GM21367 (cell line): ENCODE measurements around the gene CAMKV.
"Not testable (repeated sequence)": the region's sequence is repeated elsewhere in the genome, so short reads cannot be mapped to it uniquely, and the experiment has no call there.

ENCODE experiments used
- ATAC-seq: cut with Tn5 transposase; IDR thresholded peaks from one replicate; pipeline ENCODE4 v1.9.1; 2021; ENCODE audit not compliant: unreplicated experiment

The CAMKV gene

DNA sequence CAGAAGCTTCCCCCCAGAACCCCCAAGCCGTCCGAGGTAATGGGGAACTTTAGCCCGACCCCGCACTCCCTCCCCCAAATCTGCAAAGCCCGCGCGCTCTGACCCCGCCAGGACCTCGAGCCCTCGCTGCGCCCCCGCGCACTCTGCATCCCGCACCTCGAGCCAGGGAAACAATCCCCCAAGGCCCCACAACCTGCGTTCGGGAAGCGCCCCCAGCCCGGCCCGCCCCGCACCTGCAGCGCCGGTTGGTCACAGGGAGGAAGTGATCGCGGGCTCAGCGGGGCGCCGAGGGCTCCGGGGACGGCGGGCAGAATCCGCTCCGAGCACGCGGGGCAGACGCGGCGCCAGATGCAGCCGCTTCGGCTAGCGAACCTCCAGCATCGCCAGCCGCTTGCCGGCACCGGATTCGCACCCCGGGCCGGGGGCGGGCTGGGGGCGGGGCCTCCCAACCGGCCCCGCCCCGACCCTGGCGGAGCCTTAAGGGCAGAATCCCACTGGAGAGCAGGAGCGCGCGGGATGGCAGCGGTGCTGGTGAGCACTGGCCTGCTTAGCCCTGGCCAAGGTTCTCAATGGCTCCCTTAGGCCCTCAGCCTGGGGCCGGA lies at the start of gene CAMKV:
Gene CAMKV (minus strand): TSS at position 382 of the 602 bp plus-strand sequence. CDS start 7,518 bp downstream, outside the sequence.
- no peak for ATAC-seq

DNA sequence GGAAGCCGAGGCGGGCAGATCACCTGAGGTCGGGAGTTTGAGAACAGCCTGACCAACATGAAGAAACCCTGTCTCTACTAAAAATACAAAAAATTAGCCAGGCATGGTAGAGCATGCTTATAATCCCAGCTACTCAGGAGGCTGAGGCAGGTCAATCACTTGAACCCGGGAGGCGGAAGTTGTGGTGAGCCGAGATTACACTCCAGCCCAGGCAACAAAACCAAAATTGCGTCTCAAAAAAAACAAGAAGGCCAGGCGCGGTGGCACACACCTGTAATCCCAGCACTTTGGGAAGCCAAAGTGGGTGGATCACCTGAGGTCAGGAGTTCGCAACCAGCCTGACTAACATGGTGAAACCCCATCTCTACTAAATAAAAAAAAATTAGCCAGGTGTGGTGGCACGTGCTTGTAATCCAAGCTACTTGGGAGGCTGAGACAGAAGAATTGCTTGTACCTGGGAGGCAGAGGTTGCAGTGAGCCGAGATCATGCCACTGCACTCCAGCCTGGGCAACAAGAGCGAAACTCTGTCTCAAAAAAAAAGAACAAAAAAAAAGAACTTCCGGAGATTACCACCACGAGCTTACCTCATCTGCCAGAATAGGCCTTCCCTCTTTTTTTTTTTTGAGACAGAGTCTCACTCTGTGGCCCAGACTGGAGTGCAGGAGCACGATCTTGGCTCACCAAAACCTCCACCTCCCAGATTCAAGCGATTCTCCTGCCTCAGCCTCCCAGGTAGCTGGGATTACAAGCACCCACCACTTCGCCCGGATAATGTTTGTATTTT lies 48.3 kb upstream of the CAMKV start:
- ATAC-seq: not testable (repeated sequence)

GRCh38 chr3:49916686-49917085 lies 47.0 kb upstream of the CAMKV start:
- ATAC-seq: no peak

DNA sequence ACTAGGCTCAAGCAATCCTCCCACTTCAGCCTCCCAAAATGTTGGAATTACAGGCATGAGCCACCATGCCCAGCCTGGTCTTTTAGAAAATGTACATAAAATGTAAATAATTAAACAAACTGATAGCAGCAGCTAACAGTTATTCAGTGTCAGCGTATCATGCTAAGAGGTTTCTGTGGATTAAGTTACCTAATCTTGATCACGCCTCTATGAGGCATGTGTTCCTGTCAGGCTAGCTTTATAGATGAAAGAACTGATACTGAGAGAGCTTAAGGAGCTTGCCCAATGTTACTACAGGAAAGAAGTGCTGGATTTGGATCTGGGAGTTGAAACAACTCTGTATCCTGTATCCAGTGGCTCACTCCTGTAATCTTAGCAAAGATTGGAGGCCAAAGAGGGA lies 45.2 kb upstream of the CAMKV start:
- no peak for ATAC-seq

- ATAC-seq: no peak
These were observed 43.2 kb upstream of the CAMKV start for GRCh38 chr3:49912881-49913281.

DNA sequence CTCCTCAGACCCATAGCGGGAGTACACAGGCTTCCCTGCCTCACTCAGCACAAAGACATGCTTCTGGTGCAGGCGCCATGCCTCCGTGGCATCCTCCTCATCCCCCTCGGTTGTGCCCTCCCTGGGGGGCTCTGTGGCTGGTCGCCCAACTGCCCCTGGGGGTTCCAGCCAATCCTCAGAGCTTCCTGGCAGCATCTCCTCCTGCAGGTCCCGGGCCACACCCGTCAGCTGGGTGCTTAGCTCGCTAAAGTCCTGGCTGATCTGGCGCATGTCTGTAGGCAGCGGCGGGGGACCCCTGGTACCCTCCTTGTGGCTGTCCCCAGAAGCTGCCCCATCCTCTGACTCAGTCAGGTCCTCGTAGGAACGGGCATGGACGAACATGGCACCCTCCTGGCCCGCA lies 41.9 kb upstream of the CAMKV start:
- no peak for ATAC-seq

GRCh38 chr3:49911124-49911420 lies 41.4 kb upstream of the CAMKV start:
- no peak for ATAC-seq

- no peak for ATAC-seq
These were observed 40.9 kb upstream of the CAMKV start for GRCh38 chr3:49910409-49911123.

- ATAC-seq: no peak
These were observed 38.9 kb upstream of the CAMKV start for GRCh38 chr3:49908373-49909199.

GRCh38 chr3:49906073-49906743 lies 36.5 kb upstream of the CAMKV start:
- no peak for ATAC-seq

DNA sequence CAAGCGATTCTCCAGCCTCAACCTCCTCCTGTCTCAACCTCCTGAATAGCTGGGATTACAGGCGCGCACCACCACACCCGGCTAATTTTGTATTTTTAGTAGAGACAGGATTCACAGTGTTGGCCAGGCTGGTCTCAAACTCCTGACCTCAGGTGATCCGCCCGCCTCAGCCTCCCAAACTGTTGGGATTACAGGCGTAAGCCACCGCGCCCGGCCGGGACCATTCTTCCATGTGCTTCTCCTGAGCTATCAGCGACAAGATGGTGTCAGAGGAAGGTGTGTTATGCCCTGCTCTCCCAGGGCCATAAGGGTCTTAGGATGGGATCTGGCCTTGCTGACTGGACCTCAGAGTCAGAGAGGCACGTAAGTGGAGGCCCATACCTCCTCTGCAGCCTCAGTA lies 34.7 kb upstream of the CAMKV start:
- not testable (repeated sequence) for ATAC-seq

DNA sequence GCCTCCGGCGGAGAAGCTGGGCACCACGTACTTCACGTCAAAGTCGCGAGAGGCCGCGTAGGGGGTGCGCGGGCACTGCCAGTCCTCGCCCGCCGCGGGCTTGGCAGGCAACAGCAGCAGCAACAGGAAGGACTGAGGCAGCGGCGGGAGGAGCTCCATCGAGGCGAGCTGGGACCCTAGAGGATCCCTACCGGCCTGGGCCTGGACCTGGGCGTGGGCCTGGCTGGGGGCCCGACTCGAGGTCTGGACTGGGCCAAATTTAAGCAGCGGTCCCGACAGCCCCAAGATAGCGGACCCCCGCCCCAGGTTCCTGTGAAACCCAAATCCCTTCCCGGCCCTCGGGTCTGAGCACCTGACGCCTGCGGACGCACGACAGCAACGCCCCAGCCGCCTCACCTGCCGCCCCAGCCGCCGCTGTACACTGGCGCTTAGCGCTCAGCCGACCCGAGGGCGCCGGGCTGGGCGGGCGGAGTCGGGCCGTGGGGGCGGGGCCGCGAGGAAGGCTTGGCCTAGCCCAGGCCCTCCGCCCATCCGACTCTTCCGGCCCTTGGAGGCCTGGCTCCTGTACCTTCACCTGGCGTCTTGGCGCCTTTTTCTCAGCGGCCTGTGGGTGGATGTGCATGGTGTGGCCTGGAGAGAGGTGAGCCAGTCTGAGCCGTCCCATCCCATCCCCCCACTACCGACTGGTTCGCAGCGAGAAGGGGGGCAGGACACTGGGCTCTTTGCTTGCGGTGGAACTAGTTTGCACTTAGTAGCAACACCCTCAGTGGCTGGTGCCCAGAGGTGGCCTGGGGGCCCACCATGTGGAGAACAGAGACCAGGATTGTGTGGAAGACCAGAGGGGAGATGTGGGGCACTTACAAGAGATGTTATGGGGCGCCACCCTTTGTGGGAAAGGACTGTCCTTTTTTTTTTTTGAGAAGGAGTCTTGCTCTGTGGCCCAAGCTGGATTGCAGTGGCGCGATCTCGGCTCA lies 34.0 kb upstream of the CAMKV start, which contains the start of gene MST1R:
Gene MST1R (minus strand): TSS at position 423 of the 974 bp plus-strand sequence. CDS start 264 bp downstream, at position 159.
- no peak for ATAC-seq

DNA sequence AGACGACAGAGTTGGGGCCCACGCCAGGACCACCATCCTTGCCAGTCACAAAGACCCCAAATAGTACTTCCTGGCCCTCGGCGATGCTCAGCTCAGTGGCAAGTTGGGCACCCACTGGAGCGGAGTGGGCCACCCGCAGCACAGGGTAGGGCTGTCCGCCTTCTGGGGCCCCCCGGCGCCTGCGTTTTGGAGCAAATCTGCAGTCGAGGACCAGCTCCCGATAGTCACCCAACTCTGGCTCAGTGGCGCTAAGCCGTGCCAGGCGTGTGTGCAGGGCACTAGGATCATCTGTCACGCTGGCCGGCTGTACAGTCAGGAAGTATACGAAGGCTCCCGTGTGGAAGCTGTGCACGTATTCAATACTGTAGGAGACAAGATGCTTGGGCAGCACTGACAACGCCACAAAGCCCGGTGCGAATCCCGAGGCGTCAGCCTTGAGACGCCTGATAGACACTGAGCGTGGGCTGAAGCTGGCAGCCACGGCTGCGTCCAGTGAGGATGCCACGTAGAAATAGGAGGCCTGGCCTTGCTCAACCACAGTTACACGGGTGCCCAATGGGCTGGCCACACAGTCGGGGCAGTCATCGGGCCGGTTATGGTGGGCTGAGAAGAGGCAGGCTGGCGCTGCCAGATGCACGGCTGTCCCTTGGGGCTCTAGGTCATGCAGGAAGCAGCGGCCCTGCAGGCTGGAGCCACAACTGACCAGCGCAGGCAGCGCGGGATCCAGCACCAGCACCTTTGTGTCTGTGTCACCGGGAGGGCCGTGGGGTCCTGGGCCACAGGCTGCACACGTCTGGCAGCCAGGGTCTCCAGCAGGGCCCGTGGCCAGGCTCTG lies 33.0 kb upstream of the CAMKV start:
- no peak for ATAC-seq

DNA sequence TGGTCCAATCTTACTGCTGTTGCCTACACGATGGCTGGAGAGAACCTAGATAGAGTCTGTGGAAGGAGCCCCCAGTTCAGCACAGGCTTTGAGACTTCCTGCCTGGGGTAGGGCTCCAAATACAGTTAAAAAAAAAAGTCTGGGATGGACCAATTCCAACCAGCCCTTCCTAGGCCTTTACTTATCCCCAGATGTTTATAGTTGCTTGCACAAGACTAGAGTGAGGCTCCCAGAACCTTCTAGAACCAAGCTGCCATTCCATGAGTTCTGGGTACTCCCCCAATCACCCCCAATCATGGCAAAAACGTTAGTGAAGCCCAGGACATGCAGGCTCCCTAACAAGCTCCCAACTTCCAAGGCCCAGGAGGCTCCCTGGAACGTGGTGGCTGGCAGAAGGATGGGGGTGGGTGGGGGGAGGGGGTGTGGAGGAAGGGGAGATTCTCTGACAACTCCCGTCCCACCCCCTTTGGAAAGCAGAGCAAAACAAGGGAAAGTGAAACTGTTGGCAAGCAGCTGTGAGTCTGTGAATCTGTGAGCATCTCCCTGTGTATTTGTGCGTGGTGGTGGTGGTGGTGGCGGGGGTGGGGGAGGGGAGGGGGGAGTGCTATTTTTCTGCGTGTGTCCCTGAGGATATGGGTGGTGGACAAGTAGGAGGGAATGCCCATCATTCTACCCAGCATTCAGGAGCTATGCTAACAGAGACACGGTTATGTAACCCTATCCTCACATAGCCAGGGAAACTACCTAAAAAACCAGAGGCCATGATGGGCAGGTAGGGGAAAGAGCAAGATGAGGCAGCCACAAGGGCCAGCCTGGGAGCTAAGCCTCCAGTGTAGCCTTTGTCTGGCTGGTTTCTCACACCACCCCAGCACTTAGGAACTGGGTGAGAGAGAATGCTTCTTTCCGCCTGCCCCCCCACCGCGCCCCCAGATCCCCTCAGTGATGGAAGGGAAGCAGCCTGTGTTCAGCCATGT lies 31.9 kb upstream of the CAMKV start:
- ATAC-seq: no peak

DNA sequence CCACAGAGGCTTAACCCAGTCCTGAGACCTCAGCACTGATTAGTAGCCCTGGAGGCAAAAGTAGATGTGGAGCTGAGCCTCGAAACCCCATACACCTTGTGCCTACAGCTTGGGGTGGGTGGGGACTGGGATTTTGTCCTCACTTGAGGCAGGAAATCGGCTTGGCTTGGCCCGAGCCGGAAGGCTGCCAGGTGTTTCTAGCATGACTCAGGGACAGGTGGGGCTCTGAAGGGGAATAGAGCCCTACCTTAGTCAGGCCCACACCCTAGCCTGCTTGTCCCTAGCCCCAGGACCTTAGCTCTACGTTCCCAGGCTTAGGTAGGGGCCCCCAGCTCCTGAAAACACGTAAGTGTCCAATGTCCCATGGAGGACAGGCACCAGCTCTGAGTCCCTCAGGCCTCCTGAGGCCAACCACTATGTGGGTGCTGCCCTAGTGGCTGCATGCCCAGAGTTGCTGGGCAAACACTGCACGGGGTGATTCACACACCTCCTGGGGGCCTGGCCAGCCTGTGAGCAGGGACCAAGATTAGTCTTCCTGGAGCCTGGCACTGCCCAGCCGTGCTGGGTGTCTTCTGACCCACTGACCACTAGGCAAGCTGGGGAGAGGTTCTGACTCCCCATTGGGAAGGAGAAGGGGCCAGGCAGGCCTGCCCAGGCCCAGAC lies 30.9 kb upstream of the CAMKV start:
- no peak for ATAC-seq

DNA sequence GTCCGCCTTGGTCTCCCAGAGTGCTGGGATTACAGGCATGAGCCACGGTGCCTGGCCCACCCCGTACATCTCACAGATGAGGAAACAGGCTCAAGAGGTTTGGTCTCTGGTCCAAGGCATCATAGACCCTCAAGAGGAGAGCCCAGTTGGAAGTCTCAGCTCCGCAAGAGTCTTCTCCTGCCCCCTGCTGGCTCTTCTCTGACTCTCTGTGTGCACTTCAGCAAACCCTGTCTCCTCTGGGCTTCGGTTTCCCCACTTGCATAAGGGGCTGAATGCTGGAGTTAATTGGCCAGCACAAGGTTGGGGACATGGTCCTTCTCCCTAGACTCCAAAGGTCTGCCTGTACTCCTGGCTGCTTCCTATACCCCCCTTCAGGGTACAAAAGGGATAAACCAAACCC lies 30.1 kb upstream of the CAMKV start:
- ATAC-seq: no peak

DNA sequence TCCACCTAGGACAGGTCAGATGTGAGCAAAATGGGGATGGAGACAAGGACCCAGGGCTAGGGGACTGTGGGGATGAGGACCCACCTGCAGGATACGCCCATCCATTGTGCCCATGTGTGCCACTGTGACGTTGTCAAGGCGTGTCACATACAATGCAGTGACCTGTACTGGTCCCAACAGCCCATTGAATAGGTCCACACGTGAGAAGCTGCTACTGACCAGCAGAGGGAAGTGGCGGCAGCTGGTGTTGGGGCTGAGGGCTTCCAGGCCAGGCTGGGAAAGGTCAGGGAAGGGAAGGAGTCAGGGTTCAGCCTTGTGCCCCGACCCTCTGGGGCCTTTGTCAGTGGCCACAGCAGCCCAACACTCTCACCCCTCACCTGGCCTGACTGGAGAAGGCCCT lies 29.3 kb upstream of the CAMKV start:
- no peak for ATAC-seq
